ENCODE data around the gene ALDH1B1. TPM values are rescaled to one million over a fixed set of nuclear protein-coding genes. Genes with fewer than 3 reads are reported as not detected.

ALDH1B1 gene
- total and polyA plus RNA-seq, 9 of the 15 experiments (the other 6 are each of a cell fraction or from before 2014, with no cell fraction given) = 8.6 to 46.5 (median 30.8) TPM

GRCh38 chr9:38380872-38381534 lies 11.5 kb upstream of the ALDH1B1 start (continued):
- peak in 1 of 2 experiments; percentile 31 for TF ChIP-seq E2F6 (IDR thresholded peaks at IDR 0.05; ENCODE audit: borderline replicate concordance in 1 of 2, extremely low read depth in 1 of 2, insufficient read depth in 1 of 2, insufficient read length in 1 of 2, low read depth in 1 of 2, low read length in 1 of 2, poor library complexity in 1 of 2, severe bottlenecking in 1 of 2)
- TF ChIP-seq RCOR1 (IDR thresholded peaks at IDR 0.05; ENCODE audit: borderline replicate concordance in 1 of 2, low read depth in 2 of 2, low read length in 2 of 2) = peak in 1 of 2 experiments; percentile 62; a peak in 2 of 4 replicates
- TF ChIP-seq ZNF197 (CRISPR knock-in tag; IDR thresholded peaks at IDR 0.05; ENCODE audit: low read depth) = peak; percentile 9; the same call in 1 of the 2 replicates
- no peak for TF ChIP-seq RBM17 (IDR thresholded peaks at IDR 0.05; ENCODE audit: borderline replicate concordance, low read depth, low read length)
- TF ChIP-seq ZBTB40 (IDR thresholded peaks at IDR 0.05) = 0 out of 2 replicates have a peak, but pooled peaks have one; percentile 6
- TF ChIP-seq ZBTB40 (CRISPR knock-in tag; IDR thresholded peaks at IDR 0.05) = no peak
- TF ChIP-seq HDAC2 (IDR thresholded peaks at IDR 0.05) = 0 out of 2 replicates have a peak, but pooled peaks have one; percentile 26
- TF ChIP-seq SOX6 (IDR thresholded peaks at IDR 0.05) = peak; percentile 84
- TF ChIP-seq MEF2D (tag; conservative IDR thresholded peaks at IDR 0.05; ENCODE audit: low read depth) = peak; percentile 50; the same call in 1 of the 2 replicates
- TF ChIP-seq NBN (IDR thresholded peaks at IDR 0.05; ENCODE audit: low read depth) = peak; percentile 52; the same call in 1 of the 2 replicates
- peak; percentile 88 for TF ChIP-seq ZNF316 (IDR thresholded peaks at IDR 0.05)
- no peak for TF ChIP-seq GTF2E2 (tag; IDR thresholded peaks at IDR 0.05)
- TF ChIP-seq POLR3G (IDR thresholded peaks at IDR 0.05; ENCODE audit: extremely low read depth, insufficient read length, insufficient replicate concordance) = no peak
- peak; percentile 49; the same call in 1 of the 2 replicates for TF ChIP-seq MTA1 (IDR thresholded peaks at IDR 0.05; ENCODE audit: borderline replicate concordance)
- peak; percentile 91 for TF ChIP-seq MAFG (tag; conservative IDR thresholded peaks at IDR 0.05)
- no peak for TF ChIP-seq HMGN3 (IDR thresholded peaks at IDR 0.05; ENCODE audit: borderline replicate concordance, extremely low read depth, insufficient read length, low read depth, low read length)
